Measurements from ENCODE around the gene SIGLEC5.

GRCh38 chr19:51637362-51637978, 7.3 kb upstream of the SIGLEC5 start:
- TF ChIP-seq ZNF274 (IDR thresholded peaks at IDR 0.05; ENCODE audit: low read depth, low read length) (no peak), YY1 (IDR thresholded peaks at IDR 0.05; ENCODE audit: insufficient read depth, insufficient read length) (no peak), SUZ12 (IDR thresholded peaks at IDR 0.05; ENCODE audit: extremely low read depth, insufficient read depth, insufficient read length) (no peak)
